NB4 (cell line): ENCODE results near the gene CHAT.

Source experiments
- POLR2A ChIP-seq: IDR thresholded peaks from 2 replicates; pipeline ENCODE4 v1.6.1; 2011; ENCODE audit warnings: mild to moderate bottlenecking; ENCODE audit not compliant: insufficient read length; ENCODE audit errors: extremely low read depth
- TF ChIP-seq, protein P1 (sequence below): IDR thresholded peaks from 2 replicates; pipeline ENCODE4 v1.6.1; 2011; ENCODE audit warnings: low read depth, low read length
- TF ChIP-seq, protein P2 (sequence below): IDR thresholded peaks from one replicate; pipeline ENCODE4 v1.5.1; 2012; ENCODE audit warnings: low read depth, low read length

DNA sequence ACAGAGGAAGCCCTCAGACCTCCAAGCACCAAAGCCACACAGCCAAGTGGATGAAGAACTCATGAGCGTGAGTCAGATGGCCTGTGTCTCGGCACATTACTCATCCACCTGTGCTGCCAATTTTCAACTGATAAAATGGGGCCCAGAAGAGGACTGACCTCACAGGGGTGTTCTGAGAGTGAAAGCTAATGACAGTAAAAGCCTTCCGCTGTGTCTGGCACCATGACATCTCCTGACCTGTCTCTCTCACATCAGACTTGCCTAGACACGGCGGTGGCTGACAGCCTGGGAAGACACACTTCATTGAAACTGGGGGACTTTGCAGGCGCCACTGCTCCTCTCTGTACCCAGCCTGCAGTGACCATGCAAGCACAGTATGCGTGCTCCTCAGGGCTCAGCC is 12.0 kb upstream of the CHAT start:
- no peak for TF ChIP-seq POLR2A
- TF ChIP-seq, protein P1, sequence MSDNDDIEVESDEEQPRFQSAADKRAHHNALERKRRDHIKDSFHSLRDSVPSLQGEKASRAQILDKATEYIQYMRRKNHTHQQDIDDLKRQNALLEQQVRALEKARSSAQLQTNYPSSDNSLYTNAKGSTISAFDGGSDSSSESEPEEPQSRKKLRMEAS, result no peak
- TF ChIP-seq, protein P2, sequence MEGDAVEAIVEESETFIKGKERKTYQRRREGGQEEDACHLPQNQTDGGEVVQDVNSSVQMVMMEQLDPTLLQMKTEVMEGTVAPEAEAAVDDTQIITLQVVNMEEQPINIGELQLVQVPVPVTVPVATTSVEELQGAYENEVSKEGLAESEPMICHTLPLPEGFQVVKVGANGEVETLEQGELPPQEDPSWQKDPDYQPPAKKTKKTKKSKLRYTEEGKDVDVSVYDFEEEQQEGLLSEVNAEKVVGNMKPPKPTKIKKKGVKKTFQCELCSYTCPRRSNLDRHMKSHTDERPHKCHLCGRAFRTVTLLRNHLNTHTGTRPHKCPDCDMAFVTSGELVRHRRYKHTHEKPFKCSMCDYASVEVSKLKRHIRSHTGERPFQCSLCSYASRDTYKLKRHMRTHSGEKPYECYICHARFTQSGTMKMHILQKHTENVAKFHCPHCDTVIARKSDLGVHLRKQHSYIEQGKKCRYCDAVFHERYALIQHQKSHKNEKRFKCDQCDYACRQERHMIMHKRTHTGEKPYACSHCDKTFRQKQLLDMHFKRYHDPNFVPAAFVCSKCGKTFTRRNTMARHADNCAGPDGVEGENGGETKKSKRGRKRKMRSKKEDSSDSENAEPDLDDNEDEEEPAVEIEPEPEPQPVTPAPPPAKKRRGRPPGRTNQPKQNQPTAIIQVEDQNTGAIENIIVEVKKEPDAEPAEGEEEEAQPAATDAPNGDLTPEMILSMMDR, result no peak
